ENCODE measurements around the gene RETN. TPM values are rescaled to one million over a fixed set of nuclear protein-coding genes. Genes with fewer than 3 reads are reported as not detected.

RETN gene
- polyA plus RNA-seq, 1 of the 3 experiments (the other 2 are of a cell fraction): not detected

GRCh38 chr19:7620442-7621412 lies 48.1 kb upstream of the RETN start:
- POLR2A ChIA-PET: interaction anchor here (2.6 kb wide), 1 partner anchor 9 kb away, joined by 16 read pairs; the partner anchor contains the start of genes PET100 and XAB2
- peaks cover 3 to 51% of the 10 kb centered on the region in 2 experiments for H3K36me3 ChIP-seq (replicated peaks in 1 of 2; ENCODE audit: control insufficient read depth in 1 of 2, insufficient read depth in 2 of 2, low read length in 1 of 2)
- CTCF ChIA-PET: interaction anchor here (1.2 to 4.1 kb wide), 4 partner anchors 10 to 179 kb away, joined by 3 to 40 read pairs (median 7); partner anchors contain the start of genes PET100 and XAB2
- H2AFZ ChIP-seq (ENCODE audit: low read depth): no peak overlapping the region
- H3K27ac ChIP-seq (ENCODE audit: low read depth in 2 of 2, low read length in 1 of 2): peak overlapping the region in 1 of 2 experiments; percentile 98; a peak in 2 of 4 replicates
- no peaks in the 10 kb centered on the region for H3K79me2 ChIP-seq (ENCODE audit: insufficient read depth)
- H3K9ac ChIP-seq: no peak overlapping the region
- no peaks in the 10 kb centered on the region for H3K9me2 ChIP-seq
- no peak overlapping the region for H3K4me2 ChIP-seq
- H3K4me1 ChIP-seq (ENCODE audit: control insufficient read depth in 1 of 2, insufficient read depth in 2 of 2, low read depth in 1 of 2, low read length in 1 of 2): peaks cover 0 to 42% of the 10 kb centered on the region in 2 experiments; a peak in 1 of 4 replicates
- TF ChIP-seq USF2 (IDR thresholded peaks at IDR 0.05; ENCODE audit: borderline replicate concordance, low read depth, low read length) (no peak), JUND (IDR thresholded peaks at IDR 0.05) (no peak), FOXJ3 (CRISPR knock-in tag; IDR thresholded peaks at IDR 0.05) (no peak), YY1 (IDR thresholded peaks at IDR 0.05; ENCODE audit: low read depth) (no peak), EZH2phosphoT487 (IDR thresholded peaks at IDR 0.05; ENCODE audit: borderline replicate concordance, low read depth) (no peak)
- WGBS (ENCODE audit: low lambda C conversion rate): 95% methylated on average over 25 of the region's 57 CpGs
- no peaks in the 10 kb centered on the region for H3K27me3 ChIP-seq (ENCODE audit: insufficient read depth)
- H4K20me1 ChIP-seq (ENCODE audit: insufficient read depth): no peaks in the 10 kb centered on the region
- peaks cover 4% of the 10 kb centered on the region for H3F3A ChIP-seq (replicated peaks; ENCODE audit: insufficient read depth)
- H3K9me3 ChIP-seq: no peaks in the 10 kb centered on the region
- DNase-seq: no peak
- no peak overlapping the region for H3K4me3 ChIP-seq (ENCODE audit: low read depth in 2 of 2, low read length in 1 of 2)

- DNase-seq: no peak
- H3K9ac ChIP-seq: no peak overlapping the region
- POLR2A ChIA-PET: no interaction called here
- H3K36me3 ChIP-seq (replicated peaks in 1 of 2; ENCODE audit: control insufficient read depth in 1 of 2, insufficient read depth in 2 of 2, low read length in 1 of 2): peaks cover 3 to 62% of the 10 kb centered on the region in 2 experiments
- H3K9me2 ChIP-seq: no peaks in the 10 kb centered on the region
- H3K79me2 ChIP-seq (ENCODE audit: insufficient read depth): peaks cover 20% of the 10 kb centered on the region
- no peak overlapping the region for H3K4me2 ChIP-seq
- CTCF ChIA-PET: no interaction called here
- H3K4me1 ChIP-seq (ENCODE audit: control insufficient read depth in 1 of 2, insufficient read depth in 2 of 2, low read depth in 1 of 2, low read length in 1 of 2): peaks cover 2 to 31% of the 10 kb centered on the region in 2 experiments; a peak in 1 of 4 replicates
- no peak overlapping the region for H3K27ac ChIP-seq (ENCODE audit: low read depth in 2 of 2, low read length in 1 of 2)
- H3K4me3 ChIP-seq (ENCODE audit: low read depth in 2 of 2, low read length in 1 of 2): no peak overlapping the region
- H3K27me3 ChIP-seq (ENCODE audit: insufficient read depth): no peaks in the 10 kb centered on the region
- 0 out of 2 replicates have a peak, but pooled peaks cover 1% of the 10 kb centered on the region for H4K20me1 ChIP-seq (ENCODE audit: insufficient read depth)
- H3F3A ChIP-seq (replicated peaks; ENCODE audit: insufficient read depth): peaks cover 4% of the 10 kb centered on the region
- H2AFZ ChIP-seq (ENCODE audit: low read depth): no peak overlapping the region
- H3K9me3 ChIP-seq: no peaks in the 10 kb centered on the region
- WGBS (ENCODE audit: low lambda C conversion rate): 87% methylated on average over 13 of the region's 16 CpGs
- TF ChIP-seq POLR2AphosphoS5 (IDR thresholded peaks at IDR 0.05; ENCODE audit: low read depth, low read length) (no peak), JUND (IDR thresholded peaks at IDR 0.05) (no peak), RCOR1 (IDR thresholded peaks at IDR 0.05; ENCODE audit: low read length) (no peak), EP300 (IDR thresholded peaks at IDR 0.05; ENCODE audit: borderline replicate concordance in 1 of 2, low read depth in 1 of 2, low read length in 1 of 2) (no peak), PBX3 (IDR thresholded peaks at IDR 0.05) (no peak), FOXM1 (IDR thresholded peaks at IDR 0.05; ENCODE audit: low read depth) (no peak), CTCF (IDR thresholded peaks at IDR 0.05) (no peak), RAD21 (IDR thresholded peaks at IDR 0.05; ENCODE audit: low read length) (no peak), NFIC (IDR thresholded peaks at IDR 0.05; ENCODE audit: borderline replicate concordance) (no peak), TEAD4 (IDR thresholded peaks at IDR 0.05; ENCODE audit: borderline replicate concordance, insufficient read depth) (no peak), GABPA (IDR thresholded peaks at IDR 0.05; ENCODE audit: low read depth) (no peak), SIN3A (IDR thresholded peaks at IDR 0.05; ENCODE audit: borderline replicate concordance, low read depth, low read length) (no peak), TCF12 (IDR thresholded peaks at IDR 0.05) (no peak)
Measured at GRCh38 chr19:7622933-7623685, 45.7 kb upstream of the RETN start.

Data from SK-N-SH (cell line).